ENCODE data around the gene PARVA. TPM values are rescaled to one million over a fixed set of nuclear protein-coding genes. Genes with fewer than 3 reads are reported as not detected.
"Not testable (repeated sequence)": the region's sequence is repeated elsewhere in the genome, so short reads cannot be mapped to it uniquely, and the experiment has no call there.

Gene PARVA
- total RNA-seq, 1 donor from 2014 or later: 15.1 TPM

GRCh38 chr11:12518606-12519385 lies 141.4 kb downstream of the PARVA start:
- Histone ChIP-seq H3K36me3 (ENCODE audit: control insufficient read depth in 3 of 3, insufficient read depth in 3 of 3, low read length in 3 of 3) (peaks cover 0 to 10% (median 2%) of the 10 kb centered on the region in 3 donors), H3K27me3 (ENCODE audit: control insufficient read depth in 3 of 3, insufficient read depth in 3 of 3, low read length in 3 of 3) (no peaks in the 10 kb centered on the region), H3K9me3 (ENCODE audit: control insufficient read depth in 3 of 3, low read length in 3 of 3) (no peaks in the 10 kb centered on the region), H3K4me3 (ENCODE audit: low read length in 3 of 3) (no peak overlapping the region), H3K27ac (ENCODE audit: low read depth, low read length) (no peak overlapping the region), H3K4me1 (ENCODE audit: control insufficient read depth in 3 of 3, insufficient read depth in 3 of 3, low read length in 3 of 3) (peaks cover 0 to 6% (median 0%) of the 10 kb centered on the region in 3 donors), H3K9ac (ENCODE audit: low read depth in 1 of 3, low read length in 3 of 3) (no peak overlapping the region)

- Histone ChIP-seq H3K27ac (ENCODE audit: low read depth, low read length) (no peak overlapping the region), H3K4me3 (ENCODE audit: low read length in 3 of 3) (no peak overlapping the region), H3K9ac (ENCODE audit: low read depth in 1 of 3, low read length in 3 of 3) (no peak overlapping the region), H3K9me3 (ENCODE audit: control insufficient read depth in 3 of 3, low read length in 3 of 3) (no peaks in the 10 kb centered on the region), H3K27me3 (ENCODE audit: control insufficient read depth in 3 of 3, insufficient read depth in 3 of 3, low read length in 3 of 3) (no peaks in the 10 kb centered on the region), H3K4me1 (ENCODE audit: control insufficient read depth in 3 of 3, insufficient read depth in 3 of 3, low read length in 3 of 3) (peaks cover 0 to 6% (median 0%) of the 10 kb centered on the region in 3 donors), H3K36me3 (ENCODE audit: control insufficient read depth in 3 of 3, insufficient read depth in 3 of 3, low read length in 3 of 3) (peaks cover 0 to 8% (median 2%) of the 10 kb centered on the region in 3 donors)
These were observed 142.7 kb downstream of the PARVA start for GRCh38 chr11:12520054-12520453.

- not testable (repeated sequence) for H3K9ac ChIP-seq (ENCODE audit: low read depth in 1 of 3, low read length in 3 of 3); H3K27ac ChIP-seq (ENCODE audit: low read depth, low read length); H3K4me3 ChIP-seq (ENCODE audit: low read length in 3 of 3); H3K27me3 ChIP-seq (ENCODE audit: control insufficient read depth in 3 of 3, insufficient read depth in 3 of 3, low read length in 3 of 3); H3K36me3 ChIP-seq (ENCODE audit: control insufficient read depth in 3 of 3, insufficient read depth in 3 of 3, low read length in 3 of 3); H3K4me1 ChIP-seq (ENCODE audit: control insufficient read depth in 3 of 3, insufficient read depth in 3 of 3, low read length in 3 of 3); H3K9me3 ChIP-seq (ENCODE audit: control insufficient read depth in 3 of 3, low read length in 3 of 3)
These were observed 143.2 kb downstream of the PARVA start for GRCh38 chr11:12520576-12520975.

- Histone ChIP-seq H3K27me3 (ENCODE audit: control insufficient read depth in 3 of 3, insufficient read depth in 3 of 3, low read length in 3 of 3) (no peaks in the 10 kb centered on the region), H3K4me1 (ENCODE audit: control insufficient read depth in 3 of 3, insufficient read depth in 3 of 3, low read length in 3 of 3) (no peaks in the 10 kb centered on the region), H3K36me3 (ENCODE audit: control insufficient read depth in 3 of 3, insufficient read depth in 3 of 3, low read length in 3 of 3) (peaks cover 0 to 5% (median 2%) of the 10 kb centered on the region in 3 donors), H3K9ac (ENCODE audit: low read depth in 1 of 3, low read length in 3 of 3) (no peak overlapping the region), H3K27ac (ENCODE audit: low read depth, low read length) (no peak overlapping the region), H3K9me3 (ENCODE audit: control insufficient read depth in 3 of 3, low read length in 3 of 3) (no peaks in the 10 kb centered on the region), H3K4me3 (ENCODE audit: low read length in 3 of 3) (no peak overlapping the region)
These were observed 146.0 kb downstream of the PARVA start for GRCh38 chr11:12523180-12523924.

- H3K9ac ChIP-seq (ENCODE audit: low read depth in 1 of 3, low read length in 3 of 3): no peak overlapping the region
- H3K4me3 ChIP-seq (ENCODE audit: low read length in 3 of 3): no peak overlapping the region
- H3K9me3 ChIP-seq (ENCODE audit: control insufficient read depth in 3 of 3, low read length in 3 of 3): no peaks in the 10 kb centered on the region
- H3K4me1 ChIP-seq (ENCODE audit: control insufficient read depth in 3 of 3, insufficient read depth in 3 of 3, low read length in 3 of 3): no peaks in the 10 kb centered on the region
- no peaks in the 10 kb centered on the region for H3K27me3 ChIP-seq (ENCODE audit: control insufficient read depth in 3 of 3, insufficient read depth in 3 of 3, low read length in 3 of 3)
- H3K36me3 ChIP-seq (ENCODE audit: control insufficient read depth in 3 of 3, insufficient read depth in 3 of 3, low read length in 3 of 3): peaks cover 0 to 6% (median 4%) of the 10 kb centered on the region in 3 donors
- no peak overlapping the region for H3K27ac ChIP-seq (ENCODE audit: low read depth, low read length)
These were observed 147.5 kb downstream of the PARVA start for GRCh38 chr11:12524865-12525264.

- H3K4me1 ChIP-seq (ENCODE audit: control insufficient read depth in 3 of 3, insufficient read depth in 3 of 3, low read length in 3 of 3): no peaks in the 10 kb centered on the region
- H3K9ac ChIP-seq (ENCODE audit: low read depth in 1 of 3, low read length in 3 of 3): no peak overlapping the region
- no peaks in the 10 kb centered on the region for H3K9me3 ChIP-seq (ENCODE audit: control insufficient read depth in 3 of 3, low read length in 3 of 3)
- no peak overlapping the region for H3K4me3 ChIP-seq (ENCODE audit: low read length in 3 of 3)
- H3K27me3 ChIP-seq (ENCODE audit: control insufficient read depth in 3 of 3, insufficient read depth in 3 of 3, low read length in 3 of 3): no peaks in the 10 kb centered on the region
- H3K27ac ChIP-seq (ENCODE audit: low read depth, low read length): no peak overlapping the region
- peaks cover 0 to 6% (median 4%) of the 10 kb centered on the region in 3 donors for H3K36me3 ChIP-seq (ENCODE audit: control insufficient read depth in 3 of 3, insufficient read depth in 3 of 3, low read length in 3 of 3)
These were observed 148.2 kb downstream of the PARVA start for GRCh38 chr11:12525466-12526055.

- no peak overlapping the region for H3K27ac ChIP-seq (ENCODE audit: low read depth, low read length)
These were observed 149.4 kb downstream of the PARVA start for GRCh38 chr11:12526789-12527188.

GRCh38 chr11:12528487-12528886 lies 151.1 kb downstream of the PARVA start:
- H3K27ac ChIP-seq (ENCODE audit: low read depth, low read length): no peak overlapping the region
- H3K4me1 ChIP-seq (ENCODE audit: control insufficient read depth in 3 of 3, insufficient read depth in 3 of 3, low read length in 3 of 3): no peaks in the 10 kb centered on the region
- no peak overlapping the region for H3K4me3 ChIP-seq (ENCODE audit: low read length in 3 of 3)
- no peak overlapping the region for H3K9ac ChIP-seq (ENCODE audit: low read depth in 1 of 3, low read length in 3 of 3)
- peaks cover 0 to 7% (median 6%) of the 10 kb centered on the region in 3 donors for H3K36me3 ChIP-seq (ENCODE audit: control insufficient read depth in 3 of 3, insufficient read depth in 3 of 3, low read length in 3 of 3)
- H3K9me3 ChIP-seq (ENCODE audit: control insufficient read depth in 3 of 3, low read length in 3 of 3): no peaks in the 10 kb centered on the region
- no peaks in the 10 kb centered on the region for H3K27me3 ChIP-seq (ENCODE audit: control insufficient read depth in 3 of 3, insufficient read depth in 3 of 3, low read length in 3 of 3)

More at GRCh38 chr11:12526789-12527188, 149.4 kb downstream of the PARVA start:
- Histone ChIP-seq H3K27me3 (ENCODE audit: control insufficient read depth in 3 of 3, insufficient read depth in 3 of 3, low read length in 3 of 3) (no peaks in the 10 kb centered on the region), H3K4me3 (ENCODE audit: low read length in 3 of 3) (no peak overlapping the region), H3K4me1 (ENCODE audit: control insufficient read depth in 3 of 3, insufficient read depth in 3 of 3, low read length in 3 of 3) (no peaks in the 10 kb centered on the region), H3K9me3 (ENCODE audit: control insufficient read depth in 3 of 3, low read length in 3 of 3) (no peaks in the 10 kb centered on the region), H3K36me3 (ENCODE audit: control insufficient read depth in 3 of 3, insufficient read depth in 3 of 3, low read length in 3 of 3) (peaks cover 0 to 6% (median 4%) of the 10 kb centered on the region in 3 donors), H3K9ac (ENCODE audit: low read depth in 1 of 3, low read length in 3 of 3) (no peak overlapping the region)

GRCh38 chr11:12529041-12529440 lies 151.7 kb downstream of the PARVA start:
- Histone ChIP-seq H3K4me3 (ENCODE audit: low read length in 3 of 3) (no peak overlapping the region), H3K9me3 (ENCODE audit: control insufficient read depth in 3 of 3, low read length in 3 of 3) (no peaks in the 10 kb centered on the region), H3K27me3 (ENCODE audit: control insufficient read depth in 3 of 3, insufficient read depth in 3 of 3, low read length in 3 of 3) (no peaks in the 10 kb centered on the region), H3K4me1 (ENCODE audit: control insufficient read depth in 3 of 3, insufficient read depth in 3 of 3, low read length in 3 of 3) (no peaks in the 10 kb centered on the region), H3K36me3 (ENCODE audit: control insufficient read depth in 3 of 3, insufficient read depth in 3 of 3, low read length in 3 of 3) (peaks cover 0 to 7% (median 6%) of the 10 kb centered on the region in 3 donors), H3K27ac (ENCODE audit: low read depth, low read length) (no peak overlapping the region), H3K9ac (ENCODE audit: low read depth in 1 of 3, low read length in 3 of 3) (no peak overlapping the region)

GRCh38 chr11:12529793-12530192 lies 152.4 kb downstream of the PARVA start:
- H3K27me3 ChIP-seq (ENCODE audit: control insufficient read depth in 3 of 3, insufficient read depth in 3 of 3, low read length in 3 of 3): no peaks in the 10 kb centered on the region
- H3K9ac ChIP-seq (ENCODE audit: low read depth in 1 of 3, low read length in 3 of 3): no peak overlapping the region
- H3K36me3 ChIP-seq (ENCODE audit: control insufficient read depth in 3 of 3, insufficient read depth in 3 of 3, low read length in 3 of 3): peaks cover 0 to 7% (median 6%) of the 10 kb centered on the region in 3 donors

More at GRCh38 chr11:12529793-12530192, 152.4 kb downstream of the PARVA start:
- H3K4me1 ChIP-seq (ENCODE audit: control insufficient read depth in 3 of 3, insufficient read depth in 3 of 3, low read length in 3 of 3): no peaks in the 10 kb centered on the region
- H3K27ac ChIP-seq (ENCODE audit: low read depth, low read length): no peak overlapping the region
- H3K9me3 ChIP-seq (ENCODE audit: control insufficient read depth in 3 of 3, low read length in 3 of 3): no peaks in the 10 kb centered on the region
- no peak overlapping the region for H3K4me3 ChIP-seq (ENCODE audit: low read length in 3 of 3)

All from skeletal muscle tissue (tissue), 4 donors.